Thoracic aorta (tissue), 2 donors: Measurements from ENCODE around the gene RGS16. TPM values are rescaled to one million over a fixed set of nuclear protein-coding genes. Genes with fewer than 3 reads are reported as not detected.

ENCODE experiments used
- ATAC-seq: fragments of 150-250 bp; one replicate; pipeline ENCODE4 v1.8.0; 2017; ENCODE audit warnings: low read depth; ENCODE audit not compliant: insufficient number of reproducible peaks, low FRiP score
- DNase-seq: peaks from one replicate; pipeline ENCODE4 v3.0.0-alpha.2; 2020; ENCODE audit warnings: low spot score
- H3K27ac ChIP-seq, 2 donors: fragments of 200-600 bp; sonication (generic); 1 replicate in 1 of 2; 2 replicates in 1 of 2; pipeline ENCODE4 v1.5.1; 2016; ENCODE audit warnings: mild to moderate bottlenecking in 2 of 2, moderate library complexity in 2 of 2
- H3K27me3 ChIP-seq: fragments of 200-600 bp; sonication (generic); replicated peaks from 2 replicates; pipeline ENCODE4 v1.6.0; 2016; ENCODE audit warnings: mild to moderate bottlenecking; ENCODE audit not compliant: insufficient read depth
- H3K36me3 ChIP-seq: fragments of 200-600 bp; sonication (generic); one replicate; pipeline ENCODE4 v1.5.1; 2016
- H3K4me1 ChIP-seq, 2 donors: fragments of 200-600 bp; sonication (generic); 1 replicate in 1 of 2; 2 replicates in 1 of 2; pipeline versions ENCODE4 v1.5.1 to v1.6.0; 2016; ENCODE audit warnings: low read depth in 2 of 2, mild to moderate bottlenecking in 1 of 2; ENCODE audit not compliant: control insufficient read depth in 1 of 2
- H3K4me3 ChIP-seq: fragments of 200-600 bp; sonication (generic); 2 replicates; pipeline ENCODE4 v1.5.1; 2016; ENCODE audit warnings: mild to moderate bottlenecking
- H3K9me3 ChIP-seq: fragments of 200-600 bp; sonication (generic); 2 replicates; pipeline ENCODE4 v1.5.1; 2016
- total RNA-seq, 2 donors: library from RNA; depleted of rRNA; stranded (reverse); fragments of >200 nt; gene quantifications; one replicate each; pipeline versions ENCODE4 v1.1.0 to v1.2.3, GENCODE V29; 2016
- TF ChIP-seq, protein P1 (sequence below): fragments of 200-600 bp; sonication (generic); IDR thresholded peaks from one replicate; pipeline ENCODE4 v1.5.1; 2019; ENCODE audit warnings: antibody characterized with exemption

RGS16 gene, protein sequence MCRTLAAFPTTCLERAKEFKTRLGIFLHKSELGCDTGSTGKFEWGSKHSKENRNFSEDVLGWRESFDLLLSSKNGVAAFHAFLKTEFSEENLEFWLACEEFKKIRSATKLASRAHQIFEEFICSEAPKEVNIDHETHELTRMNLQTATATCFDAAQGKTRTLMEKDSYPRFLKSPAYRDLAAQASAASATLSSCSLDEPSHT
- total RNA-seq = 10 to 100 TPM in 1 of 2 donors, 1 to 10 TPM in 1; 8.8 to 15.2 TPM

DNA sequence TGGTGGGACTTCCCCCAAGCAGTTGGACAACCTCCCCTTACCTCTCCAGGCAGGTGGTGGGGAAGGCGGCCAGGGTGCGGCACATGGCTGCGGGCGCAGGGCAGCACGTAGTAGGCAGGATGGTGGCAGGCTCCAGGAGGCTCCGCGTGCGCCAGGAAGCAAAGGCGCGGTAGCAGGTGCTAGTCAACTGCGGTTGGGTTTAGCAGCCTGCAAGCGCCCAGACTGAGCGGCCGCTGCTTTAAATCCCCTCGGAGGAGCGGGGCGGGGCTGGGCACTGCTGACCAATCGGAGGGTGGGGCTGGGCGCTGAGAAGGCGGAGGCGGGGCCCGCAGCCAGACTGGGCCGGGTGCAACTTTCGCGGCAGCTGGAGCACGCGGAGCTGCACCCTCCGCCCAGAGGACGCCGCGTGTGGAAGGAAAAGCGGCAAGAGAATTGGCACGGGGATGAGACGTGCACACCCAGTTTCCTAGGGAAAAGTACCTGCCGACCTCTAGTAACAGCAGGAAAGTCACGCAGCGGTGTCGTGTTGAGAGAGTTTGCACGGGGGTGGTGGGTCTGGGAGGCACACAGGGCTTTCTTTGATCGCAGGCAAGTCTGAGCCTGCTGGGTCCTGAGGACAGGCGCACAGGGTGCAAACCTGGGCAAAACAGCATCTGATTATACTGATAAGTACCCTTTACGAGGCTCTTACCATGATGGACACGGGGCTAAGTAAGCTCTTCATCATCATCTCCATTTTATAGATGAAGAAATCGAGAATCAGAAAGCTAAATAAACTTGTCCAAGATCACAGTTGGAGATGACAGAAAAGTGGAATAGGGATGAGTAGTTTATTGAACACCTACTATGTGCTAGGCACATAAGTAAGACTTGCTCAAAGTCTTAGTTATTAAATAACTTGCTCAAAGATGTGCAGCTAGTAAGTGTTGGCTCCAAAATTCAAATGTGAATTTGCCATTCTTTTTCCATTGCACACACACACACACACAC lies at the start of gene RGS16:
Gene RGS16 (minus strand): TSS at position 215 of the 990 bp plus-strand sequence. CDS start 130 bp downstream, at position 85.
- TF ChIP-seq, protein P1, sequence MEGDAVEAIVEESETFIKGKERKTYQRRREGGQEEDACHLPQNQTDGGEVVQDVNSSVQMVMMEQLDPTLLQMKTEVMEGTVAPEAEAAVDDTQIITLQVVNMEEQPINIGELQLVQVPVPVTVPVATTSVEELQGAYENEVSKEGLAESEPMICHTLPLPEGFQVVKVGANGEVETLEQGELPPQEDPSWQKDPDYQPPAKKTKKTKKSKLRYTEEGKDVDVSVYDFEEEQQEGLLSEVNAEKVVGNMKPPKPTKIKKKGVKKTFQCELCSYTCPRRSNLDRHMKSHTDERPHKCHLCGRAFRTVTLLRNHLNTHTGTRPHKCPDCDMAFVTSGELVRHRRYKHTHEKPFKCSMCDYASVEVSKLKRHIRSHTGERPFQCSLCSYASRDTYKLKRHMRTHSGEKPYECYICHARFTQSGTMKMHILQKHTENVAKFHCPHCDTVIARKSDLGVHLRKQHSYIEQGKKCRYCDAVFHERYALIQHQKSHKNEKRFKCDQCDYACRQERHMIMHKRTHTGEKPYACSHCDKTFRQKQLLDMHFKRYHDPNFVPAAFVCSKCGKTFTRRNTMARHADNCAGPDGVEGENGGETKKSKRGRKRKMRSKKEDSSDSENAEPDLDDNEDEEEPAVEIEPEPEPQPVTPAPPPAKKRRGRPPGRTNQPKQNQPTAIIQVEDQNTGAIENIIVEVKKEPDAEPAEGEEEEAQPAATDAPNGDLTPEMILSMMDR = no peak
- Histone ChIP-seq H3K27me3 (no peaks in the 10 kb centered on the region), H3K27ac (peak within 1 kb of the TSS; percentile 10 to 63), H3K36me3 (no peaks in the 10 kb centered on the region), H3K9me3 (no peaks in the 10 kb centered on the region), H3K4me3 (peak within 1 kb of the TSS; percentile 81), H3K4me1 (peaks cover 10 to 34% of the 10 kb centered on the region in 2 donors)
- ATAC-seq (peak; percentile 69), DNase-seq (peak; percentile 82)

GRCh38 chr1:182653986-182654385 lies 49.8 kb upstream of the RGS16 start:
- no peak for DNase-seq
- TF ChIP-seq, protein P1 = no peak
- ATAC-seq = no peak

DNA sequence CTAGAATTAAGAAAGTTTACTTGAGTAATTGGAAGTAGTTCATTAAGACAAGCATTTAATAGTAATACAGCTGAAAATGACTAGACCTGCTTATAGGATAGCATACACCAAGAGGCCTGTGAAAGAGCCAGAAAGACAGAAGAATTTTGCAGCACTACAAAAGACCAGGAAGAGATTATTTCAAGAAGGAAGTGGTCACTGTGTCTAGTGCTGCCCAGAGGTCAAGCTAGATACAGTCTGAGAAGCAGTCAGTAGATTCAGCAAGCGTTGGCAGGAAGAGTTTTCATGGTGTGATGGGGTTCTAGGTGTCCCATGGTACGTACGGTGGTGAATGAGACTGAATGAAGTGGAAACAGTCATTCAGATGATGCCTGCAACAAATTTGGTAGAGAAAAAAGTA lies 48.7 kb upstream of the RGS16 start:
- ATAC-seq = no peak
- H3K27me3 ChIP-seq = no peaks in the 10 kb centered on the region
- DNase-seq = no peak
- no peaks in the 10 kb centered on the region for H3K36me3 ChIP-seq
- H3K4me3 ChIP-seq = no peak overlapping the region
- no peaks in the 10 kb centered on the region for H3K4me1 ChIP-seq
- H3K27ac ChIP-seq = no peak overlapping the region
- TF ChIP-seq, protein P1 = no peak
- H3K9me3 ChIP-seq = no peaks in the 10 kb centered on the region

More at GRCh38 chr1:182653986-182654385, 49.8 kb upstream of the RGS16 start:
- H3K4me3 ChIP-seq = no peak overlapping the region
- H3K27ac ChIP-seq = no peak overlapping the region
- no peaks in the 10 kb centered on the region for H3K36me3 ChIP-seq
- H3K27me3 ChIP-seq = no peaks in the 10 kb centered on the region
- no peaks in the 10 kb centered on the region for H3K4me1 ChIP-seq
- no peaks in the 10 kb centered on the region for H3K9me3 ChIP-seq

DNA sequence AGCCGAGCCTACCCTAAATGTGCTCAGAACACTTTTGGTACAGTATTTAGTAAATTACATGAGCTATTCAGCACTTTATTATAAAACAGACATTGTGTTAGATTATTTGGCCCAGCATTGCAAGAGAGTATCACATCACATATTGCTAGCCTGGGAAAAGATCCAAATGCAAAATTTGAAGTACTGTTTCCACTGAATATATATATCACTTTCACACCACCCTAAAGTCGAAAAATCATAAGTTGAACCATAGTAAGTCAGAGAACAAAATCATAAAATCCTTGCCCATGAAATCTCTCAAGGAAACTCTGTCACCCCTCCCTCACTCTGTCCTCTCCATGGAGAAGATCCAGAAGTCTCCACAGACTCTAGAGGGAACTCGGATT lies 47.1 kb upstream of the RGS16 start:
- no peaks in the 10 kb centered on the region for H3K36me3 ChIP-seq
- TF ChIP-seq, protein P1 = no peak
- no peaks in the 10 kb centered on the region for H3K9me3 ChIP-seq
- no peaks in the 10 kb centered on the region for H3K27me3 ChIP-seq
- no peaks in the 10 kb centered on the region for H3K4me1 ChIP-seq
- DNase-seq = no peak
- no peak for ATAC-seq
- no peak overlapping the region for H3K27ac ChIP-seq
- H3K4me3 ChIP-seq = no peak overlapping the region

- Histone ChIP-seq H3K27ac (no peak overlapping the region), H3K27me3 (no peaks in the 10 kb centered on the region), H3K9me3 (no peaks in the 10 kb centered on the region), H3K4me3 (no peak overlapping the region), H3K36me3 (no peaks in the 10 kb centered on the region), H3K4me1 (no peaks in the 10 kb centered on the region)
- TF ChIP-seq, protein P1 = no peak
- DNase-seq (no peak), ATAC-seq (no peak)
Measured at GRCh38 chr1:182650678-182651338, 46.6 kb upstream of the RGS16 start.
